ENCODE data around the gene CDH1.

The CDH1 gene

DNA sequence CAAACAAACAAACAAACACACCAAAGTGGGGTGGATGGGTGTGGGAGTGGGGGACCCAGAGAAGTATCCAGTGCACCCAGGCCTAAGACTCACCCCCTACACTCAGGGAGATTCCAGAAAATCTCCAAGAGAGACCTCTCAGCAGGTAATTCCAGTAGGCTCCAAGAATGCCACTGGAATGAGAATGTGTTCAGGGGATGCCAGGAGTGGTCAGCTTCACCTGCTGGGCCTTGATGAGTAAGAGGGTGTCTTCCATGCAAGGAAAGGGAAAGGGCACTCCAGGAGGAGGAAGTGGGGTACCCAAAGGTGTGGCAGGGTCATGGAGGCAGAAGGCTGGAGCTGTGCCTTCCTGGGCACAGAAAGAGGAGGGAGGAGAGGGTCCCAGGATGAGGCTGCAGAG lies 9.9 kb downstream of the CDH1 start:
- in situ Hi-C loops (cut with HindIII; ENCODE audit: low sequenced_read_pairs) = no loop called here
- TF ChIP-seq, protein P1, sequence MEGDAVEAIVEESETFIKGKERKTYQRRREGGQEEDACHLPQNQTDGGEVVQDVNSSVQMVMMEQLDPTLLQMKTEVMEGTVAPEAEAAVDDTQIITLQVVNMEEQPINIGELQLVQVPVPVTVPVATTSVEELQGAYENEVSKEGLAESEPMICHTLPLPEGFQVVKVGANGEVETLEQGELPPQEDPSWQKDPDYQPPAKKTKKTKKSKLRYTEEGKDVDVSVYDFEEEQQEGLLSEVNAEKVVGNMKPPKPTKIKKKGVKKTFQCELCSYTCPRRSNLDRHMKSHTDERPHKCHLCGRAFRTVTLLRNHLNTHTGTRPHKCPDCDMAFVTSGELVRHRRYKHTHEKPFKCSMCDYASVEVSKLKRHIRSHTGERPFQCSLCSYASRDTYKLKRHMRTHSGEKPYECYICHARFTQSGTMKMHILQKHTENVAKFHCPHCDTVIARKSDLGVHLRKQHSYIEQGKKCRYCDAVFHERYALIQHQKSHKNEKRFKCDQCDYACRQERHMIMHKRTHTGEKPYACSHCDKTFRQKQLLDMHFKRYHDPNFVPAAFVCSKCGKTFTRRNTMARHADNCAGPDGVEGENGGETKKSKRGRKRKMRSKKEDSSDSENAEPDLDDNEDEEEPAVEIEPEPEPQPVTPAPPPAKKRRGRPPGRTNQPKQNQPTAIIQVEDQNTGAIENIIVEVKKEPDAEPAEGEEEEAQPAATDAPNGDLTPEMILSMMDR (IDR thresholded peaks at IDR 0.05; ENCODE audit: low read depth, low read length) = no peak
- no peak overlapping the region for H3K4me3 ChIP-seq (ENCODE audit: low read depth, low read length)
- DNase-seq (ENCODE audit: low read depth, low spot score) = no peak

DNA sequence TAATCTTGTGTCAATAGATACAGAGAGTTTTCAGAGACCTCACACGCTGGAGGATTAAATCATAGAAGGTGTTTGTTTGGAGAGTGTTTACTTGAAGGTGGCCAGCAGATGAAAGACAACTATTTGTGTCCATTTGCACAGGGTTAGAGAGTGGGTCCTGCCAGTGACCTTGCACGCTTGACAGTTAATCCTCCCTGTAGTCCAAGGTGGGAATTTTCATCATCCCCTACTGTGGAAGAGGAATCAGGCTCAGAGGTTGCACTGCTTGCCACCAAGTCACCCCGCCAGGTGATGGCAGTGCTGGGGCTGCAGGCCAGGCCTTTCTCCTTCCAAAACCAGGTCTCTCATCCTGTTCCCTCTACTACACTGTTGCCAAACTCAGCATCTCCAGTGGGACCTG lies 12.3 kb downstream of the CDH1 start:
- no peak overlapping the region for H3K4me3 ChIP-seq (ENCODE audit: low read depth, low read length)
- no peak for DNase-seq (ENCODE audit: low read depth, low spot score)
- TF ChIP-seq, protein P1 (IDR thresholded peaks at IDR 0.05; ENCODE audit: low read depth, low read length) = no peak
- in situ Hi-C loops (cut with HindIII; ENCODE audit: low sequenced_read_pairs) = no loop called here

DNA sequence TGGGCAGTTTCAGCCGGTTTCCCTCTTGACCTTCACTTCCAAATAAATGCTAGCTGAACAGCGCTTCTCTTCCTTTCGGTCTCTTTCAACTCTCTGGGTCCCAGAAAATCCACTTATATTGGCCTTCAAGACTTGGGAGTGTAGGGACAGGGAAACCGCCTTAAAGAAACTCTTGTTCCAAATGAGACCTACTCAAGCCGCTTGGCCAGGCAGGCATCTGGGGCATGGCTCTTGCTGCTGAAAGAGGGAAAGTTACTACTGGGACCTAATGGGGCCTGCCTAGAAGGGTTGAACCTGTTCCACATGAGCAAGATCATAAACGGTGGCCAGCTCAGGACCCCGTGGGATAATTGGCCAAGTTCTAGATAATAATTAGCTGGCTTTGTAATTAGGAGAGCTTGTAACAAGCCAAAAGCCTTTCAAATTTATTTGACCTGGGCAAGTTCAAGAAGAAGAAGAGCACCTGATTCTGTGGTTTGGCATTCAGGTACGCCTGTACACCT lies 13.2 kb downstream of the CDH1 start:
- no peak for DNase-seq (ENCODE audit: low read depth, low spot score)
- TF ChIP-seq, protein P1 (IDR thresholded peaks at IDR 0.05; ENCODE audit: low read depth, low read length) = no peak
- H3K4me3 ChIP-seq (ENCODE audit: low read depth, low read length) = no peak overlapping the region
- in situ Hi-C loops (cut with HindIII; ENCODE audit: low sequenced_read_pairs) = no loop called here

DNA sequence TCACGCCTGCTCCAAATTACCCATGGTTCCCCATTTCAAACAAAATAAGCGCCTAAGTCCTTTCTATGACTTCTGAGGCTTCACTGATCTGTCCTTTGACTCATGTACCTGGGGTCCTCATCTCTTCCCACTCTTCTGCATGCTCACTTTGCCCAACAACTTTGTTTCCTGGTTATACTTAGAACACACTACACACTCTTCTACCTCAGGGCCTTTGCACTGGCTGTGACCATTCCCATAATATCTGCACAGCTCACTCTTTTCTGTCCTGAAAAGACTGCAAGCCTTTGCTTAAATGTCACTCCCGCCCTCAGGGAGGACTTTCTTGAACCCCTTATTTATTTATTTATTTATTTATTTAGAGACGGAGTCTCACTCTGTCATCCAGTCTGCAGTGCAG lies 14.1 kb downstream of the CDH1 start:
- TF ChIP-seq, protein P1 (IDR thresholded peaks at IDR 0.05; ENCODE audit: low read depth, low read length) = no peak
- in situ Hi-C loops (cut with HindIII; ENCODE audit: low sequenced_read_pairs) = no loop called here
- no peak overlapping the region for H3K4me3 ChIP-seq (ENCODE audit: low read depth, low read length)
- DNase-seq (ENCODE audit: low read depth, low spot score) = no peak

DNA sequence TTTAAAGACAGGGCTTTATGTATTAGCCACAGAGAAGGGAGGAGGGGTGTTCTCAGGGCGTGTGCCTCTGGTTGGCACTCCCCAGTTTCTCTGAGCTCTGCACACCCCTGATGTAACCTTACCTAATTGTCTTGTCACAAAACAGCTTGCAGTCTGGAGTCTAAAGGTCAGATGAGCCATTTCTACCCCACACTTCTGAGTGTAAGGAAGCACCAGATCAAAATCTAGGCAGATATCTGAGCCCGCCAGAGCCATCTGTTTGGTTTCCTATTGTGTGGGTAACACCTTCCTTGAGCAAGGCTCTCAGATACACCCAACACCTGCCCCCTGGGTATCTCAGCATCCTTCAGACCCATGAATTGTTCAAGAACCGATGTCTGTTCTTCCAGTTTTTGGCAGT lies 15.5 kb downstream of the CDH1 start:
- TF ChIP-seq, protein P1 (IDR thresholded peaks at IDR 0.05; ENCODE audit: low read depth, low read length) = no peak
- no peak overlapping the region for H3K4me3 ChIP-seq (ENCODE audit: low read depth, low read length)
- DNase-seq (ENCODE audit: low read depth, low spot score) = no peak
- in situ Hi-C loops (cut with HindIII; ENCODE audit: low sequenced_read_pairs) = no loop called here

DNA sequence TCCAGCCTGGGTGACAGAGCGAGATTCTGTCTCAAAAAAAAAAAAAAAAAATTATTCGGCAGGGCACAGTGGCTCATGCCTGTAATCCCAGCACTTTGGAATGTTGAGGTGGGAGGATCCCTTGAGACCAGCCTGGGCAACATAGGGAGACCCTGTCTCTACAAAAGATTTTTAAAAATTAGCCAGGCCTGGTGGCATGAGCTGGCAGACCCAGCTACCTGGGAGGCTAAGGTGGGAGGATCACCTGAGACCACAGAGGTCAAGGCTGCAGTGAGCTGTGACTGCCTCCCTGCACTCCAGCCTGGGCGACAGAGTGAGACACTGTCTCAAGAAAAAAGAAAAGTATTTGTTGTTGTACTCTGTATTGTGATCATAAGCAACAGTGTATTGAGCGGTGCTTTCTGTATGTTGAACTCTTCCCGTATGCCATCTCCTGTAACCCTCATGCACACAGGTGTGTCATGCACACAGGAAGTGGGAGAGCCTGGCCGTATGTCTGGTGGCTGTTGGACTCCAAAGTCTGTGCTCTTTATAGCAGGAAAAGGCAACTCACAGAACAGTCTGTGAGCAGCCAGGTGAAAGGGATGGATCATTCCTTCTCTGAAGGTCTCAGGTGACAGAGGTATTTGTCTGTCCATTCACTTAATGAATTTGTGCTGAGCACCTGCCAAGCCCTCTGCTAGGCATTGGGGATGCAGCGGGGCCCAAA lies 17.1 kb downstream of the CDH1 start:
- in situ Hi-C loops (cut with HindIII; ENCODE audit: low sequenced_read_pairs) = no loop called here
- DNase-seq (ENCODE audit: low read depth, low spot score) = no peak
- H3K4me3 ChIP-seq (ENCODE audit: low read depth, low read length) = no peak overlapping the region
- TF ChIP-seq, protein P1 (IDR thresholded peaks at IDR 0.05; ENCODE audit: low read depth, low read length) = no peak
